Islet of Langerhans (tissue), 1 donor: ENCODE measurements around the gene RAB35.

Source experiments
- FAIRE-seq: peaks from one replicate; lab custom pipeline; 2011; peaks lifted over from hg19 to GRCh38; lab: Jason Lieb, UNC

RAB35 gene

GRCh38 chr12:120132863-120133385, 16.4 kb upstream of the RAB35 start:
- FAIRE-seq: no peak

GRCh38 chr12:120132054-120132836, 15.7 kb upstream of the RAB35 start:
- no peak for FAIRE-seq

- no peak for FAIRE-seq
These were observed 14.6 kb upstream of the RAB35 start for GRCh38 chr12:120131116-120131515.

- no peak for FAIRE-seq
These were observed 13.5 kb upstream of the RAB35 start for GRCh38 chr12:120130011-120130410.

- FAIRE-seq: no peak
These were observed 10.1 kb upstream of the RAB35 start for GRCh38 chr12:120126635-120127005.

GRCh38 chr12:120125792-120126634, 9.5 kb upstream of the RAB35 start:
- no peak for FAIRE-seq

GRCh38 chr12:120125029-120125428, 8.5 kb upstream of the RAB35 start:
- no peak for FAIRE-seq

GRCh38 chr12:120121766-120122293, 5.3 kb upstream of the RAB35 start:
- no peak for FAIRE-seq

- no peak for FAIRE-seq
These were observed 4.8 kb upstream of the RAB35 start for GRCh38 chr12:120121343-120121742.

- no peak for FAIRE-seq
These were observed 2.9 kb upstream of the RAB35 start for GRCh38 chr12:120119271-120119973.

- no peak for FAIRE-seq
These were observed 1.9 kb upstream of the RAB35 start for GRCh38 chr12:120118321-120119061.

GRCh38 chr12:120117961-120118320, 1.4 kb upstream of the RAB35 start:
- FAIRE-seq: no peak

- FAIRE-seq: no peak
These were observed 469 bp upstream of the RAB35 start for GRCh38 chr12:120116792-120117651.

- no peak for FAIRE-seq
These were observed 687 bp downstream of the RAB35 start for GRCh38 chr12:120115692-120116440.

GRCh38 chr12:120115066-120115465, 1.5 kb downstream of the RAB35 start:
- no peak for FAIRE-seq

GRCh38 chr12:120110550-120111501, 5.7 kb downstream of the RAB35 start:
- no peak for FAIRE-seq

GRCh38 chr12:120109570-120110267, 6.8 kb downstream of the RAB35 start:
- FAIRE-seq: no peak

GRCh38 chr12:120106151-120106550, 10.4 kb downstream of the RAB35 start:
- no peak for FAIRE-seq
